ENCODE measurements around the gene RALGAPA2.

RALGAPA2 gene

GRCh38 chr20:20393207-20394120, 319.0 kb downstream of the RALGAPA2 start:
- no peak for FAIRE-seq

- no peak for FAIRE-seq
Observed at GRCh38 chr20:20391766-20392165, 320.7 kb downstream of the RALGAPA2 start.

- FAIRE-seq: no peak
Observed at GRCh38 chr20:20391115-20391514, 321.3 kb downstream of the RALGAPA2 start.

GRCh38 chr20:20390393-20390792, 322.1 kb downstream of the RALGAPA2 start:
- FAIRE-seq: no peak

GRCh38 chr20:20386192-20386591, 326.3 kb downstream of the RALGAPA2 start:
- FAIRE-seq: no peak

GRCh38 chr20:20375862-20376261, 336.6 kb downstream of the RALGAPA2 start:
- FAIRE-seq: no peak

- FAIRE-seq: no peak
Observed at GRCh38 chr20:20373091-20373571, 339.3 kb downstream of the RALGAPA2 start.

- no peak for FAIRE-seq
Observed at GRCh38 chr20:20371681-20372080, 340.8 kb downstream of the RALGAPA2 start.

GRCh38 chr20:20371083-20371482, 341.4 kb downstream of the RALGAPA2 start:
- FAIRE-seq: no peak

- FAIRE-seq: no peak
Observed at GRCh38 chr20:20370094-20370575, 342.3 kb downstream of the RALGAPA2 start.

GRCh38 chr20:20369250-20370093, 343.0 kb downstream of the RALGAPA2 start:
- FAIRE-seq: no peak

- no peak for FAIRE-seq
Observed at GRCh38 chr20:20368418-20369249, 343.8 kb downstream of the RALGAPA2 start.

- no peak for FAIRE-seq
Observed at GRCh38 chr20:20367575-20368417, 344.6 kb downstream of the RALGAPA2 start, which contains the start of gene INSM1. TSS of gene INSM1 (plus strand) at chr20:20368104. CDS start at chr20:20368268, 164 bp downstream.

- FAIRE-seq: no peak
Observed at GRCh38 chr20:20366876-20367574, 345.4 kb downstream of the RALGAPA2 start.

GRCh38 chr20:20366551-20366875, 345.9 kb downstream of the RALGAPA2 start:
- no peak for FAIRE-seq

- FAIRE-seq: no peak
Observed at GRCh38 chr20:20365480-20366161, 346.8 kb downstream of the RALGAPA2 start.

- no peak for FAIRE-seq
Observed at GRCh38 chr20:20364593-20365479, 347.6 kb downstream of the RALGAPA2 start.

GRCh38 chr20:20363799-20364592, 348.4 kb downstream of the RALGAPA2 start:
- FAIRE-seq: no peak
